Endodermal cell (in vitro differentiated cells): ENCODE data around the gene RPGRIP1. TPM values are rescaled to one million over a fixed set of nuclear protein-coding genes. Genes with fewer than 3 reads are reported as not detected.
"Not testable (repeated sequence)": the region's sequence is repeated elsewhere in the genome, so short reads cannot be mapped to it uniquely, and the experiment has no call there.

Experiments used
- DNase-seq: peaks from one replicate; pipeline ENCODE4 v3.0.0-alpha.2; 2017
- H3K27ac ChIP-seq: 2 replicates; pipeline ENCODE4 v1.5.1; 2013; ENCODE audit warnings: mild to moderate bottlenecking, low read depth, low read length, moderate library complexity
- H3K27me3 ChIP-seq: 2 replicates; pipeline ENCODE4 v1.6.1; 2013; ENCODE audit warnings: mild to moderate bottlenecking, low read length, moderate library complexity; ENCODE audit not compliant: insufficient read depth, control insufficient read depth, poor library complexity, severe bottlenecking
- H3K36me3 ChIP-seq: 2 replicates; pipeline ENCODE4 v1.7.0; 2013; ENCODE audit warnings: mild to moderate bottlenecking, low read length, moderate library complexity; ENCODE audit not compliant: control insufficient read depth, insufficient read depth
- H3K4me1 ChIP-seq: one replicate; pipeline ENCODE4 v1.7.0; 2013; ENCODE audit warnings: low read length; ENCODE audit not compliant: control insufficient read depth, insufficient read depth
- H3K4me3 ChIP-seq: 2 replicates; pipeline ENCODE4 v1.5.1; 2013; ENCODE audit warnings: mild to moderate bottlenecking, low read length, moderate library complexity
- H3K9ac ChIP-seq: 2 replicates; pipeline ENCODE4 v1.6.1; 2013; ENCODE audit warnings: mild to moderate bottlenecking, low read length, moderate library complexity; ENCODE audit not compliant: poor library complexity, severe bottlenecking; ENCODE audit errors: extremely low read depth
- H3K9me3 ChIP-seq: 2 replicates; pipeline ENCODE4 v1.6.1; 2013; ENCODE audit warnings: mild to moderate bottlenecking, low read length, moderate library complexity; ENCODE audit not compliant: control insufficient read depth
- H3K27ac Mint-ChIP-seq: 2 replicates; pipeline ENCODE4 v1.8.0; 2020; ENCODE audit warnings: mixed read lengths
- H3K27me3 Mint-ChIP-seq: 2 replicates; pipeline ENCODE4 v1.8.0; 2021; ENCODE audit warnings: mild to moderate bottlenecking, mixed read lengths; ENCODE audit not compliant: insufficient read depth
- H3K36me3 Mint-ChIP-seq: 2 replicates; pipeline ENCODE4 v1.8.0; 2020; ENCODE audit warnings: low read depth, mixed read lengths
- H3K4me1 Mint-ChIP-seq: 2 replicates; pipeline ENCODE4 v1.8.0; 2020; ENCODE audit warnings: mixed read lengths
- H3K4me3 Mint-ChIP-seq: 2 replicates; pipeline ENCODE4 v1.8.0; 2020; ENCODE audit warnings: mild to moderate bottlenecking, moderate library complexity, mixed read lengths
- H3K9me3 Mint-ChIP-seq: 2 replicates; pipeline ENCODE4 v1.8.0; 2020; ENCODE audit warnings: mild to moderate bottlenecking, mixed read lengths
- WGBS, 2 experiments: methylation state at CpG; one replicate each; pipeline versions ENCODE4 v1.1.5 to v1.1.7; 2013; ENCODE audit warnings: missing lambda C conversion rate in 2 of 2, mixed read lengths in 1 of 2; ENCODE audit not compliant: insufficient coverage in 1 of 2, insufficient read length in 1 of 2; 5-methylcytosine and 5-hydroxymethylcytosine counted together
- total RNA-seq, 2 donors: library from RNA; stranded (reverse); fragmentation: NEBNext Ultra II Directional in 1 of 2; extraction: Animal tissue kit (Norgen Biotek cat#: 25700) in 1 of 2; gene quantifications; 2 replicates in 1 of 2; 3 replicates in 1 of 2; pipeline ENCODE4 v1.2.1, GENCODE V29; 2021
- TF ChIP-seq, protein P1 (sequence below): fragments of 200-600 bp; sonication (generic); conservative IDR thresholded peaks from 2 replicates; pipeline ENCODE4 v1.5.0; 2021; ENCODE audit warnings: antibody characterized with exemption, mild to moderate bottlenecking

RPGRIP1 gene
- total RNA-seq, 2 donors from 2014 or later: 0.29 TPM; not detected in 1

DNA sequence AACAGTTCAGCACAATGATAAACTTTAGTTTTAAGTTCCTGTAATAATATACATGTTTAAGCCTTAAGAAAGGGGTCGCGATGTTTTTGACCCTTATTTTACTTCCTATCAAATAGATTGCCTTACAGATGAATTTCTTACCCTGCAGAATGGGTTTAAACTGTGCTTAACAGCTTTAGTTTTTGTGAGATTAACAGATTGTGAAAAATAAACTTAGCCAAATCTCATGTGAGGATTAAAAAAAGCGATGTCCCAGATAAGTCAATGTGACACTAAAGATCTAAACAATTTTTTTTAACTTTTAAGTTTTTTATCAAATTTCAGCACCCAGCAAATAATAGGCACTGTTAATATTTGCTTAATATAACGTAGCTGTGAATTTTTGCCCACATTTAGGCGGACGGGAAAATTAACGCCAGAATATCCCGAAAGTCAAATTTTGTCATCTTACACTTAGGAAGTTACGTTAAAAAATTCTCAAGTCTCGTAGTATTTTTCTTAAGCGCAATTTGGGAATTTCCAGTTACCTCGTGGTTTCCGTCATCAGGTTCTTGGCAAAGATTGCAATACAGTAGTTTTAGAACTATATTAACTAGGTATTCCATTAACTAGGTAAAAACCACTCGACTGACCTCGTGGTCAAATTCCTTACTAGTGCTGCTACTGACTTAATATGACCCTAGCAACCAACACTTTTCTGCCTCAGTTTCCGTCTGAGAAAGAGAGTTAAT lies 11.8 kb upstream of the RPGRIP1 start:
- Mint-ChIP-seq H3K9me3 (no peaks in the 10 kb centered on the region), H3K27ac (peak overlapping the region; percentile 100), H3K4me3 (peak overlapping the region; percentile 96), H3K36me3 (peaks cover 56% of the 10 kb centered on the region), H3K4me1 (peaks cover 34% of the 10 kb centered on the region), H3K27me3 (no peaks in the 10 kb centered on the region)
- no peaks in the 10 kb centered on the region for H3K9me3 ChIP-seq
- TF ChIP-seq, protein P1, sequence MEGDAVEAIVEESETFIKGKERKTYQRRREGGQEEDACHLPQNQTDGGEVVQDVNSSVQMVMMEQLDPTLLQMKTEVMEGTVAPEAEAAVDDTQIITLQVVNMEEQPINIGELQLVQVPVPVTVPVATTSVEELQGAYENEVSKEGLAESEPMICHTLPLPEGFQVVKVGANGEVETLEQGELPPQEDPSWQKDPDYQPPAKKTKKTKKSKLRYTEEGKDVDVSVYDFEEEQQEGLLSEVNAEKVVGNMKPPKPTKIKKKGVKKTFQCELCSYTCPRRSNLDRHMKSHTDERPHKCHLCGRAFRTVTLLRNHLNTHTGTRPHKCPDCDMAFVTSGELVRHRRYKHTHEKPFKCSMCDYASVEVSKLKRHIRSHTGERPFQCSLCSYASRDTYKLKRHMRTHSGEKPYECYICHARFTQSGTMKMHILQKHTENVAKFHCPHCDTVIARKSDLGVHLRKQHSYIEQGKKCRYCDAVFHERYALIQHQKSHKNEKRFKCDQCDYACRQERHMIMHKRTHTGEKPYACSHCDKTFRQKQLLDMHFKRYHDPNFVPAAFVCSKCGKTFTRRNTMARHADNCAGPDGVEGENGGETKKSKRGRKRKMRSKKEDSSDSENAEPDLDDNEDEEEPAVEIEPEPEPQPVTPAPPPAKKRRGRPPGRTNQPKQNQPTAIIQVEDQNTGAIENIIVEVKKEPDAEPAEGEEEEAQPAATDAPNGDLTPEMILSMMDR: no peak
- 1 to 4% methylated on average over 12 to 14 of the region's 16 CpGs for WGBS, 2 experiments
- peak overlapping the region; percentile 36 for H3K27ac ChIP-seq
- no peak for DNase-seq
- peaks cover 3% of the 10 kb centered on the region for H3K4me1 ChIP-seq
- H3K9ac ChIP-seq: peak overlapping the region; percentile 100
- peaks cover 54% of the 10 kb centered on the region for H3K36me3 ChIP-seq
- peak overlapping the region; percentile 97 for H3K4me3 ChIP-seq
- no peaks in the 10 kb centered on the region for H3K27me3 ChIP-seq

DNA sequence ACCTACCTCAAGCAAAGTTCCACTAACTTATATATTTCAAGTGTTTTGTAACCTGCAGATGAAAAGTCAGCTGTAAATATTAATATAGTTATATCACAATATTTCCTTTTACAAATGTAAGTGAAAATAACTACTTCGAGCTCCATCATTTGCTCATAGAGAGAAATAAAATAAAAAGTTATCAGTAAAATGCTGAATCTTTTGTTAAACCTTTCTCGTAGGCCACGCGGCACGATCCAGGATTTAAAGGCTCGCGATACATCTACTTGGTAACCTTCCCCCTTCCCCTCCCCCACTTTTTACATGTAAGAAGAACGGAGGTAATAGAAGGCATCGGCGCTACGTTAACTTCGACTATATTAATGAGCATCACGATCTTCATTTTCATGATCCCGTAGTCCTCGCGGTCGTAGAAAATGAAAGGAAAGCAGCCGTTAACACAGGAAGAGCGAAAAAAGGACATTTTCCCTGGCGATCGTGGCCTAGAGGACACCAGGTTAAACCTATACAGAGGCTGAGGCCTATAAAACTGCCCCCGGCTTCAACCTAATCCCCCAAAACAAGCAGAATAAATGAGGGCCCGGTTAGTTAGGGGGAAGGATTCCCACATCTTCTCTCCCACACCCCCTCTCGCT lies 11.1 kb upstream of the RPGRIP1 start:
- Mint-ChIP-seq H3K4me1 (peaks cover 28% of the 10 kb centered on the region), H3K36me3 (peaks cover 49% of the 10 kb centered on the region), H3K9me3 (no peaks in the 10 kb centered on the region), H3K4me3 (peak overlapping the region; percentile 96), H3K27me3 (no peaks in the 10 kb centered on the region), H3K27ac (peak overlapping the region; percentile 100)
- DNase-seq: no peak
- peak overlapping the region; percentile 97 for H3K4me3 ChIP-seq
- peaks cover 47% of the 10 kb centered on the region for H3K36me3 ChIP-seq
- peaks cover 3% of the 10 kb centered on the region for H3K4me1 ChIP-seq
- H3K27ac ChIP-seq: peak overlapping the region; percentile 93
- no peaks in the 10 kb centered on the region for H3K27me3 ChIP-seq
- H3K9ac ChIP-seq: peak overlapping the region; percentile 100
- TF ChIP-seq, protein P1: no peak
- 0% methylated on average over 11 to 21 of the region's 24 CpGs for WGBS, 2 experiments
- H3K9me3 ChIP-seq: no peaks in the 10 kb centered on the region

DNA sequence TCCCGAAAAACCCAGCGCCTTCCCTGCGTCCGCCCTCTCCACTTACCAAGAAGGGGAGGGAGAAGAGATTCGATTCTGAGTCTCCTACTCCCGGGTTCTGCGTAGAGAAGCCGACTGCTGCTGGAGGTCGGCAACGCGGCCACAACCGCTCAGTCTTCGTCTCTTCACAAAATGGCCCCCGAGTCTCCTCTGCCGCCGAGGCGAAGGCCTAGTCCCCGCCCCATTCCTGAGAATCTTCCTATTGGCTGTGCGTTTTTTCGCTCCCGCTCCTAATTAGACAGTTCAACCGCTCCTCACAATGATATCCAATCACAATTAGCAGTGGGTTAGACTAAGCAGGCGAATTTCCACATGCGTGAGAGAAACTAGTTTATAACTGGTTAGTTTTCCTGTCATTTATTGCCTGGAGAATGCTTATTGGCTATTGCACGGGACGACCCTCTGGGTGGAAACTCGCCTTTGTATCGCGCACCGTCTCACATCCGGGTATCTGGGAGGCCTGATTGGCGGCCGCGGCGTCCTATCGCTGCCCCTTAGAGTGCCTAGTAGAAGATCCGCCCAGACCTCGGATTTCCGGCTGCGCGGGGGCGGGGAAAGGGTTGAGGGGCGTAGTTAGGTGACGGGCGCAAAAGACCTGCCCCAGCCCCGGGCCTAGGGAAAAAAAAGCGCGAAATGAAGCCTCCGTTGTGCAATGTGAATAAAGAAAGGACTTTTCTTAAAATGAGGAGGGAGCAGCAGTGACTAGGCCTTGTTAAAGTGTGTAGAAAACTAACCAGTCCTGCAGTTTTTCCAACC lies 10.4 kb upstream of the RPGRIP1 start, which contains the start of gene HNRNPC:
Gene HNRNPC (minus strand): TSS at position 191 of the 795 bp plus-strand sequence. CDS start 35,249 bp downstream, outside the sequence.
- Histone ChIP-seq H3K27me3 (no peaks in the 10 kb centered on the region), H3K36me3 (peaks cover 40% of the 10 kb centered on the region), H3K27ac (peak within 1 kb of the TSS; percentile 93), H3K9me3 (no peaks in the 10 kb centered on the region), H3K9ac (peak within 1 kb of the TSS; percentile 100), H3K4me3 (peak within 1 kb of the TSS; percentile 97), H3K4me1 (peaks cover 3% of the 10 kb centered on the region)
- Mint-ChIP-seq H3K4me3 (peak within 1 kb of the TSS; percentile 96), H3K27me3 (no peaks in the 10 kb centered on the region), H3K27ac (peak within 1 kb of the TSS; percentile 100), H3K4me1 (peaks cover 22% of the 10 kb centered on the region), H3K36me3 (peaks cover 42% of the 10 kb centered on the region), H3K9me3 (no peaks in the 10 kb centered on the region)
- 0 to 1% methylated on average over 24 to 49 of the region's 49 CpGs for WGBS, 2 experiments
- DNase-seq: peak; percentile 100
- TF ChIP-seq, protein P1: no peak

DNA sequence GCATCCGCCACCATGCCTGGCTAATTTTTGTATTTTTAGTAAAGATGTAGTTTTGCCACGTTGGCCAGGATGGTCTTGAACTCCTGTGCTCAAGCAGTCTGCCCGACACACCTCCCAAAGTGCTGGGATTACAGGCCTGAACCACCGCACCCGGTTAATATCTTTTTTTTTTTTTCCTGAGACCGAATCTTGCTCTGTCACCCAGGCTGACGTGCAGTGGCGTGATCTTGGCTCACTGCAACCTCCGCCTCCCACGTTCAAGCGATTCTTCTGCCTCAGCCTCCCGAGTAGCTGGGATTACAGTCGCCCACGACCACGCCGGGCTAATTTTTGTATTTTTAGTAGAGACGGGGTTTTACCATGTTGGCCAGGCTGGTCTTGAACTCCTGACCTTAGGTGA lies 7.2 kb upstream of the RPGRIP1 start:
- not testable (repeated sequence) for H3K36me3 ChIP-seq, H3K4me1 Mint-ChIP-seq
- WGBS, 2 experiments: 90 to 93% methylated on average over 16 to 17 of the region's 17 CpGs

More for the DNA sequence above, 7.2 kb upstream of the RPGRIP1 start:
- H3K27ac ChIP-seq, H3K9me3 ChIP-seq, H3K27me3 Mint-ChIP-seq, H3K9me3 Mint-ChIP-seq, H3K27me3 ChIP-seq, DNase-seq, H3K4me3 Mint-ChIP-seq, H3K4me1 ChIP-seq, H3K4me3 ChIP-seq, H3K9ac ChIP-seq, H3K27ac Mint-ChIP-seq: not testable (repeated sequence)
- peaks cover 14% of the 10 kb centered on the region for H3K36me3 Mint-ChIP-seq
